C4-2B (cell line): Measurements from ENCODE around the gene CDH23.

Experiments
- H3K27ac ChIP-seq: fragments of 450-650 bp; 2 replicates; pipeline ENCODE4 v1.5.1; 2017
- ZFX ChIP-seq: fragments of 450-650 bp; IDR thresholded peaks from 2 replicates; pipeline ENCODE4 v1.6.1; 2017
- TF ChIP-seq, protein P1 (sequence below): fragments of 450-650 bp; conservative IDR thresholded peaks from 2 replicates; pipeline ENCODE4 v1.5.1; 2017; ENCODE audit warnings: mild to moderate bottlenecking

The CDH23 gene

DNA sequence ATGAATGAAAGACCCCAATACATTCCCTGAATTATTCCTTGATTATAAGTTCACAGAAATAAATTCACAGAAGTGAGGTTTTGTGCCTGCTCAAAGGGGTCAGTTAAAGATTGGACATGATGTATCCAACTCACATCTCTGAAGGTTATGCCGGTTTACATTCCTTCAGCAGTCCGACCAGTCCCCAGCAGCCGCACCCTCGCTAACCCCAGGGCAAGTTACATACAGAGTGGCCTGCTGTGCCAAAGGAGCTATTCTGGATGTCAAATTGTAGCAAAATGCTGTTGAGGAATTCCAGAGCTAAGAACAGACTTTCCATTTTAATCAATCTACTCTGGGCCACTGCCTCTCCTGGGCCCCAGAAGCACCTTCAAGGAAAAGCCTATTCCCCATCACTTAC, 434.0 kb downstream of the CDH23 start:
- H3K27ac ChIP-seq, result no peak overlapping the region
- TF ChIP-seq, protein P1, sequence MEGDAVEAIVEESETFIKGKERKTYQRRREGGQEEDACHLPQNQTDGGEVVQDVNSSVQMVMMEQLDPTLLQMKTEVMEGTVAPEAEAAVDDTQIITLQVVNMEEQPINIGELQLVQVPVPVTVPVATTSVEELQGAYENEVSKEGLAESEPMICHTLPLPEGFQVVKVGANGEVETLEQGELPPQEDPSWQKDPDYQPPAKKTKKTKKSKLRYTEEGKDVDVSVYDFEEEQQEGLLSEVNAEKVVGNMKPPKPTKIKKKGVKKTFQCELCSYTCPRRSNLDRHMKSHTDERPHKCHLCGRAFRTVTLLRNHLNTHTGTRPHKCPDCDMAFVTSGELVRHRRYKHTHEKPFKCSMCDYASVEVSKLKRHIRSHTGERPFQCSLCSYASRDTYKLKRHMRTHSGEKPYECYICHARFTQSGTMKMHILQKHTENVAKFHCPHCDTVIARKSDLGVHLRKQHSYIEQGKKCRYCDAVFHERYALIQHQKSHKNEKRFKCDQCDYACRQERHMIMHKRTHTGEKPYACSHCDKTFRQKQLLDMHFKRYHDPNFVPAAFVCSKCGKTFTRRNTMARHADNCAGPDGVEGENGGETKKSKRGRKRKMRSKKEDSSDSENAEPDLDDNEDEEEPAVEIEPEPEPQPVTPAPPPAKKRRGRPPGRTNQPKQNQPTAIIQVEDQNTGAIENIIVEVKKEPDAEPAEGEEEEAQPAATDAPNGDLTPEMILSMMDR, result no peak
- TF ChIP-seq ZFX, result no peak

DNA sequence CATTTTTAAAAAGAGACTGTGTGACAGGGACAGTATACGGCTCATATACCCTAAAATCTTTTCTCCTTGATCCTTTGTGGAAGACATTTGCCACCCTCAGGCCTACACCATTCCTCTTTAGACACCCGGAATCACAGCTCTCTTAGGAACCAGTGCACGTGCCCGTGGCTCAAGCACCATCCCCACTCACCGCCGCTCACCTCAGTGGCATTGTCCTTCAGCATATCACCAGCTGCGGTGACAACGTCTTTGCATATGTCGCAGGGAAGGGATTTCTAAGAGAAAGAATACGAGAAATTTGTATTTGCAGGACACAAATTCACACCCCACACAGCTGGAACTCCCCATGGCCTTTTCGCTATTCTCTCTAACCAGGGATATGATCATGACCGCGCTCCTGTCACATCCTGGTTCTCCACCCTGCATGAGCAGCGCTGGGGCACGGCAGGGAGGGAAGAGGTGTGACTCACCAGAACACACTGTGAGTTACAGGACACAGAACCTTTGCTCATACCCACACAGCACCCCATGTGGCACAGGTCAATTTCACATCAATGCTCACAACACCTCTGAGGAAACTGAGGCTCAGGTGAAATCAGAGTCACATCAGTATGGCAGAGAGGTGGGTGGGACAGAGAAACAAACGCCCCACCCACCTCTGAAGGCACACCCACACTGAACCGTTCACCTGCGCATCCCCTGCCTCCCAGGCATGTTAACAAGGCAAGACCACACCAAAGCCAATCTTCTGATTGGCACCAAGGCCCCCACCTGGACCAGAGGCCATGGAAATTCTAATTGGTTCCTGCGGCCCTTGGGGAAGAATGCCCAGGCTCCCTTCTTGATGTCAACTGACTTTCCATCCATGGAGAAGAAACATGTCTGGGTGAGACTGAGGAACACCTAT, 435.2 kb downstream of the CDH23 start:
- H3K27ac ChIP-seq, result no peak overlapping the region
- TF ChIP-seq ZFX, result no peak
- TF ChIP-seq, protein P1, result no peak

DNA sequence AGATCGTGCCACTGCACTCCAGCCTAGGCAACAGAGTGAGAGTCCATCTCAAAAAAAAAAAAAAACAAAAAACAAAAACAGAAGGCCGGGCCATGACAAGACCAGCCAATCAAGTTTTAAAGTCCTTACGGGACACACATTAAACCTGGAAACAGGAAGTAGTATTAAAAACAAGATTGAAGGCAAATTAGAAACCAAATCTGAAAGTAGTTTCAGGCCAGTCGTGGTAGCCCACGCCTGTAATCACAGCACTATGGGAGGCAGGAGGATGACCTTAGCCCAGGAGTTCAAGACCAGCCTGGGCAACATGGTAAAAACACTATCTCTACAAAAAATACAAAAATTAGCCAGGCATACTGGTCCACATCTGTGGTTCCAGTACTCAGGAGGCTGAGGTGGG, 436.2 kb downstream of the CDH23 start:
- TF ChIP-seq ZFX, result no peak
- TF ChIP-seq, protein P1, result no peak
- H3K27ac ChIP-seq, result no peak overlapping the region

DNA sequence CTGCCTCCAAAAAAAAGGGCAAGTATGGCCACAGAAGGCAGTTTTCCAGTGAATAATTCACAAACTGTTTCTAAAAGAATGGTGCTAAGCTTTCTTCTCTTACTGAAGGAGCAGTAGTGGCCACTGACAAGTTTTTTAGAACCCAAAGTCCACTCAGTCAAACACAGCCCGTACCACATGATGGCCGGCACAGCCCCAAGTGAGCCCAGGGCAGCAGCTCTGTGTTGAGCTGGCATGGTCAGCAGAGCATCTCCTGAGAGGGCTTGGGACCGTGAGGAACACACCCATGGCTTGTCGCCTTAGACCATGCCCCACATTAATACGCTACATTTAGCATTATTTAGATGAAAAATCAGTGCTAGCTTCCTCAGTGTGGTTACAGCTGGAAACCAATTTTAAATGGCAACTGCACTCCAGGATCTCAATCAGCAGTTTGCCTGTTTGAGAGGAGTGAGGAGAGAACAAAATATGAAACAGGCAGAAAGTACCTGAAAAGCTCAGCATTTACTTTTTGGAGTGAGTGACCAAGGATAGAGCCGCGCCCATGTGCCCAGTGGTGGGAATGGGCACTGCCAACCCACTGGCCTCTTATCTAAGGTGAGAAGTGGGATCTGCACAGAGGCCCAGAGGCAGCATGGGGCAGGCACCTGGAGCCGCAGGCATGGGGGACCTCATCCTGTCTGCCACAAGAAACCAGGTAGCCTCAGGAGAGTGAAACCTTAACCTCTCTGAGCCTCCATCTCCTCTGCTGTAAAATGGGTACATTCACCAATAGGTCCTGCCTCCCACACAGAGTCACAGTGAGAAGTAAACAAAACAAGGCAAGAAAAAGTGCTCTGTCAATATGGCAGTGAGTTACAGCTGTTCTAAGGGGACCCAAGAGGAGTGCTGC, 437.0 kb downstream of the CDH23 start:
- H3K27ac ChIP-seq, result no peak overlapping the region
- TF ChIP-seq, protein P1, result no peak
- no peak for TF ChIP-seq ZFX

DNA sequence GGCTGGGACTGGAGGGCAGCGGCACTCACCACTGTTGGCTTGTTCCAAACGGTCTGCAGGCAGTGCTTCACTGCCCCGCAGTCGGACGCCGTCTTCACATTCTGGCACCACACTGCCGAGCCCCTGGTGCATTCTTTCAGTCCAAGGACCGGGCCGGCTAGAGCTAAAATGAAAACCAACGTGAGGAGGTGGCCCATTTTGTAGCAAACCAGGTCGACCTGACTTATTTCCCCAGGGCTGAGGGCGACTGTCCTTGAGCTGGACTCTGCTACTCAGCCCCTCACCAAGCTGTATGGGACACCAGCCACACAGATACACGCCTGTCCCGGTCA, 437.6 kb downstream of the CDH23 start:
- TF ChIP-seq, protein P1, result no peak
- no peak for TF ChIP-seq ZFX
- no peak overlapping the region for H3K27ac ChIP-seq

DNA sequence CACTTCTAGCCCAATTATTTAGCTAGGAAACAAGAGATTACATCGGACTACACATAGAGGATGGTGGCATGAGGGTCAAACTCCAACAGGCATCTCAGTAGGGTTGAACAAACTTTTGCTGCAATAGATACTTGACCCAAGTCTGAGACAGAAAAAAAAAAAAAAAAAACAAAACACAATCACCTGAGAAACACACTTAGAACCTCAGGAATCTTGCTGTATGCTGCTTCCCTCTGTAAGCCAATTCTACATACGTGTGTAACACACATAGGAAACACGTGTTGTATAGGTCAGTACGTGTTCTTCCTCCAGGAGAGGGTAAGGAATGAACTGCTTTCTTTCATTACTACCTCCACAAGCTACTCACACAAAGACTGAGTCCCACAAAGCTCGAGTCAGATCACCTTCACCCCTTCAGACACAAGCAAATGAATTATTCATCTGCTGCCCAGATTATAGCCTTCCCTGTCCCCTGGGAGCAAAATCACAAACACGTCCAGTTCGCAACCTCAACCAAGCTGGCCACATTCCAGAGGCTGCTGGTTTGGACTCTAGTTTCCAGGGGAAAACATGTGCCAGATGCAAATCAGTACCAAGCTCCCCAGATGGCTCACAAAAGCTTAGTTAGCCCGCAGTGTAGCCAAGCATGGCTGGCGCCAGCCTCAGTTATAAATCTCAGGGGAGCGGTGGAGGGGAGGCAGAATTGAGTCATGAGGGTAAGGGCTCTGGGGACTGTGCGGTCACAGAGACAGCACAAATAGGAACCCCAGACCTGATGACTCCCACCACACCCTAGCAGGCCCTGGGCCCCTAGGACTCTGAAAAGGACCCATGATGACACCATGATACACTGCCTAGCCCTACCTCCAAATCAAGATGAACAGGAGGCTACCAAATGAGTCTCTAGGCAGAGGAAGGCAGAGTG, 439.2 kb downstream of the CDH23 start:
- no peak overlapping the region for H3K27ac ChIP-seq

More for the DNA sequence above, 439.2 kb downstream of the CDH23 start:
- no peak for TF ChIP-seq ZFX
- TF ChIP-seq, protein P1, result no peak
